GM20000 (cell line): ENCODE results near the gene FSTL4.

Source experiments
- DNase-seq: peaks from one replicate; pipeline ENCODE4 v3.0.0; 2012; ENCODE audit warnings: low spot score
- TF ChIP-seq, protein P1 (sequence below): IDR thresholded peaks from 2 replicates; pipeline ENCODE4 v1.5.1; 2012; ENCODE audit warnings: mild to moderate bottlenecking, control low read depth; ENCODE audit errors: extremely low read depth, missing control alignments

Gene FSTL4

DNA sequence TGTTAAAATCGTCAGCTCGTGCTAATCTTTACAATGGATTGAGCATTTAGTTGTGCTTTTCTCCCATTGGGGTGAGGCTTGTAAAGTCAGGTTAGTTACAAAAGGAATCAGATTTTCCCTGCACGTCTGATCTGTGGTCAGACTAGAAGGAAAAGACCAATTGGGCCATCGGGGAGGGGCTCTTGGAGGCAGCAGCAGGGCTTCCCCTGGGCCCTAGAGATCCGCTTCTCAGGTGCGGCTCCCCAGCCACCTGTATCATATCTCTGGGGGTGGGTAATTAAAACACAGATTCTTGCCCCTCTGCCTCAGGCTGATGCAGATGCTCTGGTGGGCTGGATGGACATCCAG, 360.2 kb downstream of the FSTL4 start:
- DNase-seq: no peak
- TF ChIP-seq, protein P1, sequence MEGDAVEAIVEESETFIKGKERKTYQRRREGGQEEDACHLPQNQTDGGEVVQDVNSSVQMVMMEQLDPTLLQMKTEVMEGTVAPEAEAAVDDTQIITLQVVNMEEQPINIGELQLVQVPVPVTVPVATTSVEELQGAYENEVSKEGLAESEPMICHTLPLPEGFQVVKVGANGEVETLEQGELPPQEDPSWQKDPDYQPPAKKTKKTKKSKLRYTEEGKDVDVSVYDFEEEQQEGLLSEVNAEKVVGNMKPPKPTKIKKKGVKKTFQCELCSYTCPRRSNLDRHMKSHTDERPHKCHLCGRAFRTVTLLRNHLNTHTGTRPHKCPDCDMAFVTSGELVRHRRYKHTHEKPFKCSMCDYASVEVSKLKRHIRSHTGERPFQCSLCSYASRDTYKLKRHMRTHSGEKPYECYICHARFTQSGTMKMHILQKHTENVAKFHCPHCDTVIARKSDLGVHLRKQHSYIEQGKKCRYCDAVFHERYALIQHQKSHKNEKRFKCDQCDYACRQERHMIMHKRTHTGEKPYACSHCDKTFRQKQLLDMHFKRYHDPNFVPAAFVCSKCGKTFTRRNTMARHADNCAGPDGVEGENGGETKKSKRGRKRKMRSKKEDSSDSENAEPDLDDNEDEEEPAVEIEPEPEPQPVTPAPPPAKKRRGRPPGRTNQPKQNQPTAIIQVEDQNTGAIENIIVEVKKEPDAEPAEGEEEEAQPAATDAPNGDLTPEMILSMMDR: no peak

DNA sequence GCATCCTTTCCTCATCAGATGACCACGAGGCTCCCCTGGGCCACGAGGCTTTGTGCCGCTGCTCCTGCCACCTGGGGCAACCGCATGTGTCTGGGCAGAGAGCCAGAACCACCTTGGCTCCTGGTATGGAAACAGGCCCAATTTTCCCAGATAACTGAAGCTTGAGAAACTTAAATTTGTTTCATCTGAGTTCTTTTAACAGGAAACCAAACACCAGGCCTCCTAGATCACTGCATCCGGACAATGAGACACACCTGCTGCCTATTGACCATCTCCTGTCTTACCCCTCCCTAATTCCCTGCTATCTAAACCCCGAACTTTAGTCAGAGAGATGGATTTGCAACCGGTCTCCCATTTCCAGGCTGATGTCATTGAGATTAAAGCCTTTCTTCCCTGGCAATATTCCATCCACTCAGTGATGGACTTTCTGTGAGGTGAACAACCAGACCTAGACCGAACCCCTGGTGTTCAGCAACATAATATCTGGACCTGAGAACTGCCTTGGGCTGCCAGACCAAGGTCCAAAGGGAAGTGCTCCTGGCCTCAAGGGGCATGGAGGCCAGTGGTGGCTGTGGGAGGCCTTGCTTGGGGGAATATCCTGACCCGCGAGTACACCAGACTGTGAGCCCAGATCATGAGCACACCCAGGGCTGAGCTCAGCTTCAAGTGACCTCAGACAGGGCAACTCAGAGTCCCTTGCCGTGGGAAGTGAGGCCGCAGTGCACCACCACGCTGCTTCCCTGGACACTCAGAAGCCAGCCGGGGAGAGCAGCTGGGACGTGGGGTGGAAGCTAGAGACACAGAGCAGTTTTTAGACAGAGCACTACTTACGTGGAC, 360.8 kb downstream of the FSTL4 start:
- no peak for DNase-seq
- TF ChIP-seq, protein P1: no peak

- DNase-seq: no peak
- TF ChIP-seq, protein P1: no peak
These were observed 361.8 kb downstream of the FSTL4 start for GRCh38 chr5:133250527-133250926.

DNA sequence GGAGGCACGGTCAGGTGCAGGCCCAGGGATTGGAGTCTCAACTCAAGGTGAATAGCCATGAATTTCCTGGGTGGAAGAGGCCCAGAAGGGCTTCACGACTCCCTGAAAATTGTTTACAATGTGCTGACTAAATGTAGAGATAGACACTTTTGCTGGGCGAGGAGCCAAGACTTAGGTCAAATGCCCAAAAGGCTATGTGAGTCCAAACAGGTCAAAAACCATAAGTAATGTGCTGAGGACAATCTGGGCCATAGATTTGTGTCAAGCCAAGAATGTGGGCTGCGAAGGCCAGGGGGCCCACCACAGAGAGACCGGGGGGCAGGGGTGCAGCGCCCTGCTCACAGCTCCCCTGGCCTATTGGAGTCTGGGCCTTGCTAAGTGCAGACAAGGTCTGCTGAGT, 362.7 kb downstream of the FSTL4 start:
- DNase-seq: no peak
- TF ChIP-seq, protein P1: no peak

- TF ChIP-seq, protein P1: no peak
- no peak for DNase-seq
These were observed 364.3 kb downstream of the FSTL4 start for GRCh38 chr5:133247881-133248624.

DNA sequence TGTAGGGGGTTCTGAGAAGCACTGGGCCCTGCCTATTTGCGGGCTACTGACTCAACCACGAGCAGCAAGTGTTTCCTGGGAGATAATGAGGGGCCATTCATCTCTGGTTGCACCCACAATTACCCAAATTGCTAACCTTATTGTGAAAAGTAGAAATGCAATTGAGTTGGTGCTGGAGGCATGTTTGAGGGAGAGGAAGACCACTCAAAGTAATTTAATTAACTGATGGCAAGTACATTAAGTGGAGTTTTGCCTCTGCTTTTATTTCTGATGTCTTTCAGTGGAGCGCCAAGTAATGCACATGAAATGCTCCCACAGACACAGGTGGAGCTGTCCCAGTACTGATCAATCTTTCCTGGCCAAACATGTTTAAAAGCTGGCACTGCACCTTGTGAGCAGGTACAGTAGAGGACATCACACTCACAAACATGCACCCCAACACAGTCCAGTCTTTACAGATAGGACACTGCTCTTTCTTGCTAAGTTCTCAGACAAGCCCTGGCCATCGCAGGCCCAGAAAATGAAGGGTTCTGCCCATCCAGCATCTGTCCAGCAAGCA, 365.1 kb downstream of the FSTL4 start:
- TF ChIP-seq, protein P1: no peak
- no peak for DNase-seq

- DNase-seq: no peak
- TF ChIP-seq, protein P1: no peak
These were observed 365.8 kb downstream of the FSTL4 start for GRCh38 chr5:133246376-133247150.
